Ovary (tissue), 9 donors: Measurements from ENCODE around the gene HSD17B1. TPM values are rescaled to one million over a fixed set of nuclear protein-coding genes. Genes with fewer than 3 reads are reported as not detected.

Experiments used
- DNase-seq, 5 donors: peaks; one replicate each; pipeline ENCODE4 v3.0.0-alpha.2; 2019 to 2020
- H3K27ac ChIP-seq, 2 donors: fragments of 200-600 bp; one replicate each; pipeline versions ENCODE4 v1.5.1 to v1.8.0; 2019 to 2022
- H3K27me3 ChIP-seq: fragments of 200-600 bp; one replicate; pipeline ENCODE4 v1.8.0; 2022
- H3K36me3 ChIP-seq: fragments of 200-600 bp; sonication (generic); one replicate; pipeline ENCODE4 v1.5.1; 2019
- H3K4me1 ChIP-seq: one replicate; pipeline ENCODE4 v1.8.1; 2013; ENCODE audit warnings: mild to moderate bottlenecking, moderate library complexity; ENCODE audit not compliant: insufficient read depth
- H3K4me3 ChIP-seq: fragments of 200-600 bp; sonication (generic); one replicate; pipeline ENCODE4 v1.5.1; 2017
- H3K9me3 ChIP-seq, 2 donors: fragments of 200-600 bp in 1 of 2; sonication (generic) in 1 of 2; one replicate each; pipeline versions ENCODE4 v1.5.1 to v1.8.1; 2013 to 2019; ENCODE audit warnings: mild to moderate bottlenecking in 1 of 2, moderate library complexity in 1 of 2
- EP300 ChIP-seq: sonication (generic); formaldehyde crosslinking; IDR thresholded peaks from one replicate; pipeline ENCODE4 v1.6.1; 2017; ENCODE audit warnings: antibody characterized with exemption
- POLR2A ChIP-seq: fragments of 450-650 bp; IDR thresholded peaks from one replicate; pipeline ENCODE4 v1.6.1; 2017; ENCODE audit warnings: antibody characterized with exemption, mild to moderate bottlenecking, moderate library complexity
- WGBS, 3 donors: extraction: QIAGEN DNeasy Blood & Tissue Kit in 1 of 3; methylation state at CpG; one replicate each; pipeline versions ENCODE4 v1.1.5 to v1.1.7; 2013 to 2017; 5-methylcytosine and 5-hydroxymethylcytosine counted together
- intact Hi-C, 4 donors: fragments of 100-400 bp; cut with DNase I; formaldehyde crosslinking; loops; one replicate each; pipeline versions ENCODE4 v1.11.0 to v1.15.1; 2022 to 2023
- polyA plus RNA-seq, 2 donors: library from polyadenylated mRNA; stranded (reverse); fragments of 200-250 nt in 1 of 2; fragments of 350-450 nt in 1 of 2; fragmentation: Illumina TruSeq in 1 of 2; extraction: RNeasy Lipid Tissue Mini Kit (QIAGEN cat#74804) in 1 of 2; gene quantifications; one replicate each; pipeline ENCODE4 v1.2.3, GENCODE V29; 2013 to 2014
- total RNA-seq, 7 donors: library from RNA; depleted of rRNA in 2 of 7; stranded (reverse); fragments of >200 nt in 2 of 7; fragmentation: NEBNext Ultra II Directional in 3 of 7; extraction: Animal tissue kit (Norgen Biotek cat#: 25700) in 3 of 7; gene quantifications; one replicate each; pipeline versions ENCODE4 v1.1.0 to v1.2.4, GENCODE V29; 2016 to 2023
- TF ChIP-seq, protein P1 (sequence below), 3 donors: fragments of 450-650 bp in 2 of 3; fragments of 200-600 bp in 1 of 3; IDR thresholded peaks; one replicate each; pipeline versions ENCODE4 v1.5.1 to v1.8.0; 2016 to 2022; ENCODE audit warnings: antibody characterized with exemption in 3 of 3, mild to moderate bottlenecking in 1 of 3
- donor health status: DM: no; HTN: no; CAD: no; lungs with moderate emphysema.
- donor health status: DM: no; HTN: no; CAD: no.
- donor health status: Bipolar disorder and iron deficiency.
- donor health status: DM: yes; HTN: yes; CAD: no.
- donor health status: DM: no; HTN: no; CAD: no.
- donor health status: DM: yes; HTN: yes; CAD: no.

The HSD17B1 gene
- total and polyA plus RNA-seq, 9 donors: 2.1 to 18.1 (median 6.5) TPM

DNA sequence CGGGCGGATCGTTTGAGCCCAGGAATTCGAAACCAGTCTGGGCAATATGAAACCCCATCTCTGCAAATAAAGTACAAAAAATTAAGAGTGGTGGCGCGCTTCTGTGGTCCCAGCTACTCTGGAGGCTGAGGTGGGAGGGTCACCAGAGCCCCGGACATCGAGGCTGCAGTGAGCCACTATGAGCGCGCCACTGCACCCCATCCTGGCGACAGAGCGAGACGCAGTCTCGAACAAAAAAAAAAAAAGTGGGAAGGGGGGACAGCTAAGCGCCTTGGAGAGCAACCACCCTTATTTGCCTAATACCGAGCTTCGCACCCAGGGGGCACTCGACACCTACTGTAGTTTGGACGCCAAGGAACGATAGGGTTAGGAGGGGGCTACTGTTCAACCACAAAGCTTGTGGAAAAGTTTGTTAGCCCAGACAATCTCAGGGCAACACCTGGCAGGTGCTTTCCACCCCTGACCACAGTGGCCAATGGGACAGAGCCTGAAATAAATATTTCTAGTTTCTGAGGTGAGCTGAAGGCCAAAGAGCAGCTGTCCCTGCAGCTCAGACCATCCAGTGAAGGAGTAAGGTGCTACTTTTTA lies 25.7 kb downstream of the HSD17B1 start:
- H3K27me3 ChIP-seq: no peaks in the 10 kb centered on the region
- peak overlapping the region; percentile 65 for H3K4me3 ChIP-seq
- DNase-seq: peak; percentile 69 to 87 (median 81)
- H3K36me3 ChIP-seq: no peaks in the 10 kb centered on the region
- intact Hi-C loops: loop anchor here in 2 of 4 donors (2.0 to 5.0 kb wide), 3 partner anchors 100 to 606 kb away; partner anchors contain the start of genes CCR10 (in 1 of the 2) and CNTNAP1 (in 1 of the 2)
- TF ChIP-seq POLR2A: no peak
- TF ChIP-seq, protein P1, sequence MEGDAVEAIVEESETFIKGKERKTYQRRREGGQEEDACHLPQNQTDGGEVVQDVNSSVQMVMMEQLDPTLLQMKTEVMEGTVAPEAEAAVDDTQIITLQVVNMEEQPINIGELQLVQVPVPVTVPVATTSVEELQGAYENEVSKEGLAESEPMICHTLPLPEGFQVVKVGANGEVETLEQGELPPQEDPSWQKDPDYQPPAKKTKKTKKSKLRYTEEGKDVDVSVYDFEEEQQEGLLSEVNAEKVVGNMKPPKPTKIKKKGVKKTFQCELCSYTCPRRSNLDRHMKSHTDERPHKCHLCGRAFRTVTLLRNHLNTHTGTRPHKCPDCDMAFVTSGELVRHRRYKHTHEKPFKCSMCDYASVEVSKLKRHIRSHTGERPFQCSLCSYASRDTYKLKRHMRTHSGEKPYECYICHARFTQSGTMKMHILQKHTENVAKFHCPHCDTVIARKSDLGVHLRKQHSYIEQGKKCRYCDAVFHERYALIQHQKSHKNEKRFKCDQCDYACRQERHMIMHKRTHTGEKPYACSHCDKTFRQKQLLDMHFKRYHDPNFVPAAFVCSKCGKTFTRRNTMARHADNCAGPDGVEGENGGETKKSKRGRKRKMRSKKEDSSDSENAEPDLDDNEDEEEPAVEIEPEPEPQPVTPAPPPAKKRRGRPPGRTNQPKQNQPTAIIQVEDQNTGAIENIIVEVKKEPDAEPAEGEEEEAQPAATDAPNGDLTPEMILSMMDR (IDR thresholded peaks at IDR 0.05): peak in 2 of 3 donors; percentile 70 to 72
- 0 to 1% (median 0%) methylated on average over 20 of the region's 20 CpGs for WGBS, 3 donors
- peaks cover 4% of the 10 kb centered on the region for H3K4me1 ChIP-seq
- H3K27ac ChIP-seq: peak overlapping the region in 1 of 2 donors; percentile 78
- no peaks in the 10 kb centered on the region for H3K9me3 ChIP-seq

DNA sequence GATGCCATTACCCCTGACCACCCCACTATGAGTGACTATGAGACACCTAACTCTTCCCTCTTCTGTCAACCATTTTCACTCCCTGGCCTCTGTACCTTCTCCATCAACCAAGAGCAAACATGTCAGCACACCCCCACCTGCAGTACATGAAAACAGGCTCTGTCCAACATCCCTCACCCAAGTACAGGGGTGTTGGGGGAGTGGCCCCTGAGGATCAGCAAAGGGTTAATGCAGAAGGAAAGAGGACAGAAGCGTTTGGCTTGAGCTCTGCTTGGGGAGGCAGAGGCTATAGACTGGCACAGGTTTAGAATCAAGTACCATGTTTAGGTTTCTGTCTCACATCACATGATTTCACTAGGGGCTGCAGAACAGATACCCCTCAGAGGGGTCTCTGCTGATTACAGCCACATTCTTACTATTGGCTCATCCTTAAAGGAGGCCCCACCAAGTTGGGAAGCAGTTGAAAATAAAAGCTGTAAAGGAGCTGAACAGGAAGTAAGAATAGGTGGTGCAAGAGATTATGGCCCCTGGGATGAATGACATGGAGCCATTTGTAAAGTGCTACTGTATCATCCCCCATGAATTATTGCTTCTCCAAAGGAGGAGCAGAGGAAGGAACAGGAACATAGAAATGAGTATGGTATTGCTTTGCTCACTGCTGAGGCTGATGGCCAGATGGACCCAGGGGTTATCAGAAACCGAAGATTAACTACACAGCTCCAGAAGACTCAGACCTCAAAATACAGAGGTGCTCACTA lies 27.2 kb downstream of the HSD17B1 start:
- 21 to 51% (median 34%) methylated on average over 2 of the region's 2 CpGs for WGBS, 3 donors
- no peaks in the 10 kb centered on the region for H3K27me3 ChIP-seq
- peaks cover 4% of the 10 kb centered on the region for H3K4me1 ChIP-seq
- no peak overlapping the region for H3K4me3 ChIP-seq
- H3K9me3 ChIP-seq: no peaks in the 10 kb centered on the region
- DNase-seq: peak in 1 of 5 donors; percentile 9
- H3K27ac ChIP-seq: no peak overlapping the region
- no peak for TF ChIP-seq EP300
- TF ChIP-seq, protein P1 (IDR thresholded peaks at IDR 0.05): no peak
- TF ChIP-seq POLR2A: no peak
- H3K36me3 ChIP-seq: no peaks in the 10 kb centered on the region
- intact Hi-C loops: loop anchor here in 2 of 4 donors (2.0 to 10.0 kb wide), 6 partner anchors 99 to 608 kb away; partner anchors contain the start of genes RAMP2 (in 2 of the 2), BECN1 (in 1 of the 2), CCR10 (in 1 of the 2) and CNTNAP1 (in 1 of the 2)

DNA sequence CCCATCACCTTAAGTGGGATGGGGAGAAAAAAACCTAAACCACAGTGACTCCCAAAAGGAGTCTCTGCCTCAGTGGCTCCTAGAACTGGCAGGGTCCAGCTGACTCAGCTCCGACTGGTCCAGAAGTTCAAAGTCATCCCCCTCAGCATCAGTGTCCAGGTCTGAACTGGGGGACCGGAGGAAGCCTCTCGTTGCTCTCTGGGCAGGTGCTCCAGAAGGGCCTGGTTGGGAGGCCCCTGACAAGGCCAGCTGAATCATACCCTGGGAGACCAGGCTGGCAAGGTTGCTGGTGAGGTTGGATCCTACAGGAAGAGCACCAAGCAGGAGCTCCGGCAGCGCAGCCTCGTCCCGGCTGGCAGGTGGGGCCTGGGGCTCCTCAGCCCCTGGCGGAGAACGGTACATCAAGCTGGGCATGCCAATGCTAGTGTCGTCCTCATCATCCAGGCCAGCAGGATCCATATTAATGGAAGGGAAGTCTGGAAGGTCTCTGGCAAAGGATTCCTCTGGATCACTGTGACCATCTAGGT lies 29.1 kb downstream of the HSD17B1 start:
- H3K27ac ChIP-seq: no peak overlapping the region
- WGBS, 3 donors: 85% methylated on average over 10 of the region's 10 CpGs
- H3K9me3 ChIP-seq: no peaks in the 10 kb centered on the region
- H3K27me3 ChIP-seq: no peaks in the 10 kb centered on the region
- intact Hi-C loops: loop anchor here in 2 of 4 donors (5.0 to 10.0 kb wide), 3 partner anchors 180 to 243 kb away; partner anchors contain the start of genes RAMP2 (in 2 of the 2) and BECN1 (in 1 of the 2)
- no peaks in the 10 kb centered on the region for H3K36me3 ChIP-seq
- no peak overlapping the region for H3K4me3 ChIP-seq
- TF ChIP-seq EP300: no peak
- TF ChIP-seq, protein P1 (IDR thresholded peaks at IDR 0.05): no peak
- no peak for TF ChIP-seq POLR2A
- H3K4me1 ChIP-seq: peaks cover 4% of the 10 kb centered on the region
- DNase-seq: peak in 1 of 5 donors; percentile 22

DNA sequence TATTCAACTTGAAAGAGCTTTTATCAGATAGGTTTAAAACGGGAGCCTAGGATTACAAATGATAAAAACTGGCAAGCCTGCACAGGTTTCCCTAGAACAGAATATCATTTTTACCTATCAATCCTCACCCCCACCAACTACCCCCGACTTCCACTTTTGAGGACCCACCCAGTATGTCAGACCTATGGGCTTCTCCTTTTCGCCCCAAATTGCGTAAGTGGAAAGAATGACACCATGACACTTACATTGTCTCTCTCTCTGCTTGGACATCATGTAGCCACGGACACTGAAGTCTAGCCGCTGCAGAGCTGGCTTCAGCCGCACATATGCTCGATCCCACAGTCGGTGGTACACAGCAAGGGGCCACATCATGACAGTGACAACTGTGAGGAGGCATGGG lies 32.2 kb downstream of the HSD17B1 start:
- H3K36me3 ChIP-seq: no peaks in the 10 kb centered on the region
- intact Hi-C loops: loop anchor here in 2 of 4 donors (5.0 to 10.0 kb wide), 3 partner anchors 177 to 240 kb away; partner anchors contain the start of genes RAMP2 (in 2 of the 2) and BECN1 (in 1 of the 2)
- TF ChIP-seq POLR2A: no peak
- no peak for TF ChIP-seq EP300
- TF ChIP-seq, protein P1 (IDR thresholded peaks at IDR 0.05): no peak

More for the DNA sequence above, 32.2 kb downstream of the HSD17B1 start:
- H3K27ac ChIP-seq: no peak overlapping the region
- H3K4me1 ChIP-seq: peaks cover 2% of the 10 kb centered on the region
- WGBS, 3 donors: 76 to 87% (median 86%) methylated on average over 9 of the region's 9 CpGs
- no peak overlapping the region for H3K4me3 ChIP-seq
- peak in 1 of 5 donors; percentile 19 for DNase-seq
- H3K27me3 ChIP-seq: no peaks in the 10 kb centered on the region
- H3K9me3 ChIP-seq: no peaks in the 10 kb centered on the region
